HuH-7.5 (cell line): Measurements from ENCODE around the gene POLR2B.
"Not testable (repeated sequence)": the region's sequence is repeated elsewhere in the genome, so short reads cannot be mapped to it uniquely, and the experiment has no call there.

Experiments
- DNase-seq: peaks from one replicate; pipeline ENCODE4 v3.0.0; 2011; ENCODE audit warnings: low spot score

Gene POLR2B

GRCh38 chr4:57053508-57053907, 74.8 kb downstream of the POLR2B start:
- DNase-seq, result no peak

- no peak for DNase-seq
These were observed 77.2 kb downstream of the POLR2B start for GRCh38 chr4:57055886-57056285.

GRCh38 chr4:57059890-57060716, 81.4 kb downstream of the POLR2B start:
- DNase-seq, result no peak

DNA sequence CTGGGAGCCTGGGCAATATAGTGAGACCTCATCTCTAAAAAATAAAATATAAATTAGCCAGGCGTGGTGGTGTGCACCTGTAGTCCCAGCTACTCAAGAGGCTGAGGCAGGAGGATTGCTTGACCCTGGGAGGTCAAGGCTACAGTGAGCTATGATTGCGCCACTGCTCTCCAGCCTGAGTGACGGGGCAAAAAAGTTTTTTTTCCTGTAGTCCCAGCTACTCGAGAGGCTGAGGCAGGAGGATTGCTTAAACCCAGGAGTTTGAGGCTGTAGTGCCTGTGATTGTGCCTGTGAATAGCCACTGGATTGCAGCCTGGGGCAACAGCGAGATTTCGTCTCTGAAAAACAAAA, 82.0 kb downstream of the POLR2B start:
- DNase-seq, result not testable (repeated sequence)

- no peak for DNase-seq
These were observed 82.7 kb downstream of the POLR2B start for GRCh38 chr4:57061395-57061794.

DNA sequence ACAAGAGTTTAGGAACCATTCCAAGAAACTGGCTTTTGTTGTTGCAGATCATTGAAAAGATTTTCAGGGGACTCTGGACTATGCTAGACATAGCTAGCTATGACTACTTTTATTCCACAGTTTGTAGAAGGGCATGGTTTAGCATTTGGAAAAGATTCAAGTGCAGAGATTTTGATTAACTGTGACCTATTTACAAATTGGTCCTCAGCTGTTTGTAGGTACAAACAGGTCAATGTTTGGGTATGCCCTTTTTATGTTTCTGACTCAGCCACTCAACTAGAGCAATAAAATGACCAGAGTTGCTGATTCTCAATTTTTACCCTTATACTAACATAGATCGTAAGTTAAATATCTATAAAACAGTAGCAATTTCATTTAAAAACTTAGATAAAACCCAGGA, 84.8 kb downstream of the POLR2B start:
- no peak for DNase-seq

- no peak for DNase-seq
These were observed 85.4 kb downstream of the POLR2B start for GRCh38 chr4:57064120-57064519.

- no peak for DNase-seq
These were observed 86.4 kb downstream of the POLR2B start for GRCh38 chr4:57064811-57065711.

GRCh38 chr4:57065730-57066482, 87.2 kb downstream of the POLR2B start:
- no peak for DNase-seq

DNA sequence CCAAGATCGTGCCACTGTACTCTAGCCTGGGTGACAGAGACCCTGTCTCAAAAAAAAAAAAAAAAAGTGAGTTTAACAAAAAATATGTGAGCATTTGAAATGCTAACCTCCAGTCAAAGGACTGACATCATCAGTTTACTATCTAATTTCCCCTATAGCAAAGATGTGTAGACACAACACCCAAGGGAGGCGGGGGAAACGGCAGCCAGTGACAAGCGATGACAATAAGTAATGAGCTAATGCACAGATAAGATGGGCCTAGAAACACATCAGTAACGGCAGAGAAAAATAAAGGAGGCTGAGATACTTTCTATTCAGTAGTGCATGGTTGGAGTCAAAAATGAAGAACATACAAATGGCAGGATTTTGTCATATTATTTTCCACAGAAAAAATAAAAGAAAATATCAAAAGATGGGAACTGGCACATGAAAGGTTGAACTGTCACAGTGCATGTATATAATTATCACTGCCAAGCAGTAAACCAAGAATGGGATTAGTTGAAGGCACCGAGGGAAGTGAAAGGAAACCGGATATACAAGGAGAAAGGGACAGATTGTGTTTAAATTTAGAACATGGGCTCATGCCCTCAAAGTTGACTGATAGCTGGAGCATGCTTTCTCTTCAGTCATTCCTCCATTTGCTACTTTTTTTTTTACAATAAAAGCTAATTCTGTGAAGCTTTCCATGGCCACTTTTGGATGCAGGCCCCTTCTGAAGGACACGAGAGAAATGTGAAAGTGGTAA, 89.7 kb downstream of the POLR2B start:
- DNase-seq, result no peak

DNA sequence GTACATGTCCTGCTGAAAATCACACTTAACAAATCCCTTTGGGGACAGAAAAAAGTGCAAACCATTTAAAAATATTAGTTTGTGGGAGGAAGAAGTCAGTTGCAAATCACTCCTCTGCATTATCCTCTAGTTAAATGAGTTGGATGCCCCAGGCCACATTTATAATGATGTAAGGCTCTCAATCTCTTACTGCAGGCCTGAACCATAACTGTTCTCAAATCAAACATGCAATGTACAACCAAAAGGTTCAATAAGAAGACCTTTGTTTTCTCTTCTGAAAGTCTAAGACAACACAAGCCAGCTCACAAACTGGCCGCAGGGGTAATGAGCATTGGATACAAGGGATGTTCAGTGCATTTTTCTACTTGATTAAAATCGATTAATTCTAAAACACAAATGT, 91.8 kb downstream of the POLR2B start:
- no peak for DNase-seq

DNA sequence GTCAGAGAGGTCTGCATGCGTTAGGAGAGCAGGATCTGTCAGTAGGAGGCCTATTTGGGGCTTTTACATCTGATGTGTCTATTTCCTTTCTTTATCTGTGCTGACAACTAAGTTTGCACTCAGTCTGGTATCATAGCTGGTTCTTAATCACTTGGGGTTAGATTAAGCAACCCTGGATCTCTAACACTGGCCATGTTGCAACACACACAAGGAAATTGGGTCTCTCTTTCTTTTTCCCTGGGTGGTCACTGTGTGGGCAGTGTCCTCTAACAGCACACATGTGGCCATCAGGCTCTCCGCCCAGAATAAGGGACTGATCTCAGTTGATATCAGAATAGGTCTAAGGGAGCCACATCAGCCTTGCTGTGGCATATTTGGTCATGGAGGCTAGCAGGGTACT, 92.6 kb downstream of the POLR2B start:
- DNase-seq, result no peak

DNA sequence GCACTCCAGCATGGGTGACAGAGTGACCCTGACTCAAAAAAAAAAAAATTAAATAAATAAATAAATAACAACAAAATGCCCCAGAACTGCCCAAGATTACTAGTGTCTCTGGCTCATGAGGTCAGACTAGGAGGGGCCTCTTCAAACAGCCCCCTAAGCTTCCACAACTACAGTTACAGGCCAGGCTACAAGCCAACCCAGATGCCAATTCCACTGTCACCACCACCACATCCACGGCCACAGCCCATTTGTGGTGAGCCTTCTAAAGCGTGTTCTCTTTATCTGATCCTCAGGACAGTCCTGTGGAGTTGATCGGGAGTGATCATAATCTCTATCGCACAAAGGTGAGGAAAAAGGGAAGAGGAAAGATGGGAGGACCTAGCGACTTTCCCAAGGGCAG, 94.9 kb downstream of the POLR2B start:
- DNase-seq, result no peak

GRCh38 chr4:57074744-57075143, 96.0 kb downstream of the POLR2B start:
- no peak for DNase-seq

DNA sequence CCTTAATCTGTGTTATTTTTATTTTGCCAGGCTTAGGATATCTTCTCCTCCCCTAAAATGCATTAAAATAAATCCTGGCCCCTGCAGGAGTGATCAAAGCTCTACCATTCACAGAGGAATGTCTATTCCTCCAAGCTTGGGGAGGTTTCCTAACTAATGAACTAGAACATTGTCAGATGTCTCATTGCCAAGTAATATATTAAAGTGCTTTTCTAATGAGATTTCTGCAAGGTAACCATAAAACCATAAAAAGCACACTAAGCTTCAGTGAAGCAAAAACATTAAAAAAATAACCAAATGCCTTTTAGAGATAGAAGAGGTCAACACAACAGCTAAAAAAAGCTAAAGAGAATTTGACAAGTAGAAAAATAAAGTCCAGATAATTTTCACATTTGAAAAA, 96.7 kb downstream of the POLR2B start:
- no peak for DNase-seq

DNA sequence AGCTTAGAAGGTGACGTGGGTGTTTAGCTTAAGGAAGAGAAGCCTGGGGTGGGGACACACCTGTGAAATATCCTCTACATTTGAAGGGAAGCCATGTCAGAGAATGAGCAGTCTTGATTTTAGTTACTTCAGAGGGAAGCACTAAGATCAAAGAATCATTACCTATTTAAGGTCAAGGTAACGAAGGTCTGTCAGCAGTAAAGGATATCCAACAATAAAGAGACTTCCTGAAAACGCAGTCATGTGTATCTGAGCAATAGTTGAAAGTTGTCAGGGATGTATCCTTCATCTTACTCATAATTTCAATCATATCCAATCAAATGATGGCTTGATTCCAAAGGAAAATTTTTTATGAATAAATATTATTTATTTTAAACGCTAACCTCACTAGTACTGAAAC, 98.0 kb downstream of the POLR2B start:
- no peak for DNase-seq

GRCh38 chr4:57077550-57078343, 99.1 kb downstream of the POLR2B start:
- no peak for DNase-seq

DNA sequence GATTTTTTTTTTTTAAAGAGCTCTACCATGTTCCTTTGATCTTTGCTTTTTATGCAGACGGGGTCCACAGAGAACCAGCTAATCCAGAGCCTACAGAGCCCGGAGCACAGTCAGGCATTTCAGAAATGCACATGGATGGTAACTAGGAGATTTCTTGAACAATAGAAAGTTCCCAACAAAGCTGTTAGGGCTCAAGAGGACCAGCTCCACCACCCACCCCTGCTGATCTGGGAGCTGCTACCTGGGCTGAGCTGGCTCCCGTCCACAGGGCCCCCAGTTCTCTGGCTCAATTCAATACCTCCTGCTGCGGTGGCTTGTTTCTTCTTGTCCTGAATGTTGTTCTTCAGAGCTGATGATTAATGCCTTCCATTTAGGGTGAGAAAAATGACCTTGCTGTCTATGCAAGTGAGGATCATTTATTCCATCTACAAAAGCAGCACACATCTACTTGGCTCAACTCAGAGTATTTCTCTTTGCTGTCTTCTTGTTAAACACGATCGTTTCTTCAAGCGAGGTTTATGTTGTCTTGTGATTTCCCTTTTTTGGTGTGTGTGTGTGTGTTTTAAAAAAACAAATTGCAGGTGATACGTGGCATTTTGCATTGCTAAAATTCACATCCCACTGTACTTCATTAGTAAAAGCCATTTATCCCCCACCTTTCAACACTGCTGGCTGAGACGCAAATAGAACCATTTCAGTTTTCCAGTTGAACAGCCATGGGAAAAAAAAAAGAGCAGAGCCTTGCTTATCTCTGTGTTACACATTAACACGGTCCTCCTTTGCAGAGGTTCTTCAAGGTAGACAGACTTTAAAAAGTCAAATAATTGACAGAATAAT, 100.2 kb downstream of the POLR2B start:
- no peak for DNase-seq
